PC-9 (cell line): Measurements from ENCODE around the gene PYCR2.

ENCODE experiments used
- CTCF ChIP-seq: fragments of 200-600 bp; sonication (generic); conservative IDR thresholded peaks from 2 replicates; pipeline ENCODE4 v1.6.1; 2017; ENCODE audit warnings: mixed run types, antibody characterized with exemption, mild to moderate bottlenecking, moderate library complexity
- EZH2 ChIP-seq: fragments of 200-600 bp; sonication (generic); IDR thresholded peaks from 2 replicates; pipeline ENCODE4 v1.8.0; 2017; ENCODE audit warnings: antibody characterized with exemption, low read depth

- TF ChIP-seq CTCF (no peak), EZH2 (no peak)
Measured at GRCh38 chr1:225954753-225955152, 30.7 kb upstream of the PYCR2 start.
